K562 (cell line): ENCODE measurements around the gene CS. TPM values are rescaled to one million over a fixed set of nuclear protein-coding genes. Genes with fewer than 3 reads are reported as not detected.

Source experiments
- ARID4B ChIP-seq: sonication (generic); formaldehyde crosslinking; IDR thresholded peaks from 2 replicates; pipeline ENCODE4 v1.8.0; 2022; ENCODE audit warnings: mild to moderate bottlenecking, missing genetic modification reagents
- ATF7 ChIP-seq: fragments of 450-650 bp; IDR thresholded peaks from 2 replicates; pipeline ENCODE4 v1.7.1; 2014; ENCODE audit warnings: mild to moderate bottlenecking, moderate library complexity
- E2F3 ChIP-seq: fragments of 250-450 bp; sonication (Bioruptor Pico); IDR thresholded peaks from 2 replicates; pipeline ENCODE4 v1.4.0; 2020; ENCODE audit warnings: mild to moderate bottlenecking
- FOXA3 ChIP-seq, 2 experiments: fragments of 450-650 bp in 1 of 2; sonication (generic) in 1 of 2; formaldehyde crosslinking; IDR thresholded peaks in 1 of 2; conservative IDR thresholded peaks in 1 of 2; 2 replicates each; pipeline versions ENCODE4 v1.4.0 to v1.8.0; 2020 to 2022; ENCODE audit warnings: mild to moderate bottlenecking in 2 of 2, missing genetic modification reagents in 1 of 2
- FOXJ3 ChIP-seq: sonication (generic); formaldehyde crosslinking; IDR thresholded peaks from 2 replicates; pipeline ENCODE4 v1.4.0; 2020; ENCODE audit warnings: mild to moderate bottlenecking, missing genetic modification reagents
- HNRNPH1 ChIP-seq: fragments of 200-400 bp; formaldehyde crosslinking; optimal IDR thresholded peaks from 2 replicates; pipeline ENCODE3; 2017; ENCODE audit warnings: low read depth, mild to moderate bottlenecking, low read length, moderate library complexity
- MYC ChIP-seq, 2 experiments: fragments of 250-450 bp in 1 of 2; sonication (Bioruptor Pico) in 1 of 2; IDR thresholded peaks; 2 replicates each; pipeline versions ENCODE4 v1.5.1 to v1.6.1; 2012 to 2021; ENCODE audit warnings: low read depth in 2 of 2, borderline replicate concordance in 1 of 2, improper control_type of control experiment in 1 of 2, low read length in 1 of 2, mild to moderate bottlenecking in 1 of 2, moderate library complexity in 1 of 2
- NBN ChIP-seq: fragments of 450-650 bp; IDR thresholded peaks from 2 replicates; pipeline ENCODE4 v1.6.1; 2016; ENCODE audit warnings: low read depth, mild to moderate bottlenecking
- NR2C1 ChIP-seq, 2 experiments: fragments of 450-650 bp; IDR thresholded peaks; 2 replicates each; pipeline ENCODE4 v1.6.1; 2017; ENCODE audit warnings: mild to moderate bottlenecking in 2 of 2, antibody characterized with exemption in 1 of 2, inconsistent platforms in 1 of 2, missing compliant biosample characterization in 1 of 2, missing genetic modification characterization in 1 of 2
- SAP30 ChIP-seq: fragments of 200-600 bp; sonication (generic); IDR thresholded peaks from 2 replicates; pipeline ENCODE4 v1.6.1; 2012; ENCODE audit warnings: borderline replicate concordance, low read depth, mild to moderate bottlenecking, moderate library complexity, low read length, control low read depth, inconsistent platforms; ENCODE audit not compliant: insufficient read depth, poor library complexity, severe bottlenecking
- ZKSCAN1 ChIP-seq: fragments of 150-350 bp; IDR thresholded peaks from 2 replicates; pipeline ENCODE4 v1.6.1; 2016; ENCODE audit warnings: low read depth, low read length
- ZNF274 ChIP-seq: IDR thresholded peaks from 2 replicates; pipeline ENCODE4 v1.6.1; 2011; ENCODE audit warnings: low read depth, mild to moderate bottlenecking, low read length, moderate library complexity, borderline replicate concordance
- polyA plus RNA-seq, 8 experiments: library from polyadenylated mRNA; depleted of rRNA in 4 of 8; stranded (reverse) in 5 of 8; unstranded in 3 of 8; fragments of >200 nt; fragmentation: Nextera tagmentation in 2 of 8; fragmentation: Illumina TruSeq in 1 of 8; extraction: Ambion mirVana in 2 of 8; extraction: Trizol in 1 of 8; gene quantifications; 2 replicates each; pipeline versions ENCODE4 v1.2.1 to v1.2.3, GENCODE V29; 2011 to 2014; ENCODE audit warnings: inconsistent platforms in 1 of 8, missing spikeins in 1 of 8
- total RNA-seq, 7 experiments: library from RNA; depleted of rRNA in 6 of 7; stranded (reverse); fragments of >200 nt in 6 of 7; fragmentation: Illumina TruSeq in 2 of 7; extraction: Trizol in 2 of 7; gene quantifications; 2 replicates each; pipeline versions ENCODE4 v1.2.1 to v1.2.3, GENCODE V29; 2011 to 2021; ENCODE audit warnings: low replicate concordance in 1 of 7
- TF ChIP-seq, protein P1 (sequence below), 2 experiments: fragments of 450-650 bp; formaldehyde crosslinking in 1 of 2; IDR thresholded peaks; 2 replicates each; pipeline versions ENCODE4 v1.4.0 to v1.6.1; 2014 to 2020; ENCODE audit warnings: mild to moderate bottlenecking in 2 of 2, borderline replicate concordance in 1 of 2, low read depth in 1 of 2

CS gene
- total and polyA plus RNA-seq, 9 of the 15 experiments (the other 6 are each of a cell fraction or from before 2014, with no cell fraction given): 99.9 to 390 (median 149) TPM

DNA sequence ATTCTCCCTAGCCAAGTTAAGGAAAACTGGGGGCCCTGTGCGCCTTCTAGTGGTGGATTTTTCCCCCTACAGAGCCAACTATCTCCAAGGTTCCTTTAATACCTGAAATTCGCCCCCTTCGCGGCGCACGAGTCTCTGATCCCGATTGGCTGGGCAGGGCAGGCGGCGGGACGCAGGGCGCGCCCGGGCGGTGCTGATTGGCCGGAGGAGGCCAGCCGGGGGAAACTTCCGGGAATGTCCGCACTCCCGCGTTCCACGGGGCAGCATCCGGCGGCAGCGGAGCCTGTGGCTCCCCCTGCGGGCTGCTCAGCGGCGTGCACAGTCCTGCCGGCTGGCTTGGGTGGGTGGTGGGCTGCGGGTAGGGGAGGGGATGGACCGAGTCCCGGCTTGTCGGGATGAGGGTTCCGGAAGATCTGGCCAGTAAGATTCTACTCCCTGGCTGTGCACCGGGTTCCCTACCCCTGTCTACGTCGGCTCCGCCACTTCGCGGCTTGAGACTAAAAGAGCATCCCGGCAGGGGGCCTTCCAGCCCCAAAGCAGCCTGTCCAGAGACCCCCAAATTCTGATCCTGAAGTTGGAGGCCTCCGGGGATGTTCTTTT, 75.9 kb downstream of the CS start, which contains the start of gene NABP2 (continued):
- TF ChIP-seq, protein P1, sequence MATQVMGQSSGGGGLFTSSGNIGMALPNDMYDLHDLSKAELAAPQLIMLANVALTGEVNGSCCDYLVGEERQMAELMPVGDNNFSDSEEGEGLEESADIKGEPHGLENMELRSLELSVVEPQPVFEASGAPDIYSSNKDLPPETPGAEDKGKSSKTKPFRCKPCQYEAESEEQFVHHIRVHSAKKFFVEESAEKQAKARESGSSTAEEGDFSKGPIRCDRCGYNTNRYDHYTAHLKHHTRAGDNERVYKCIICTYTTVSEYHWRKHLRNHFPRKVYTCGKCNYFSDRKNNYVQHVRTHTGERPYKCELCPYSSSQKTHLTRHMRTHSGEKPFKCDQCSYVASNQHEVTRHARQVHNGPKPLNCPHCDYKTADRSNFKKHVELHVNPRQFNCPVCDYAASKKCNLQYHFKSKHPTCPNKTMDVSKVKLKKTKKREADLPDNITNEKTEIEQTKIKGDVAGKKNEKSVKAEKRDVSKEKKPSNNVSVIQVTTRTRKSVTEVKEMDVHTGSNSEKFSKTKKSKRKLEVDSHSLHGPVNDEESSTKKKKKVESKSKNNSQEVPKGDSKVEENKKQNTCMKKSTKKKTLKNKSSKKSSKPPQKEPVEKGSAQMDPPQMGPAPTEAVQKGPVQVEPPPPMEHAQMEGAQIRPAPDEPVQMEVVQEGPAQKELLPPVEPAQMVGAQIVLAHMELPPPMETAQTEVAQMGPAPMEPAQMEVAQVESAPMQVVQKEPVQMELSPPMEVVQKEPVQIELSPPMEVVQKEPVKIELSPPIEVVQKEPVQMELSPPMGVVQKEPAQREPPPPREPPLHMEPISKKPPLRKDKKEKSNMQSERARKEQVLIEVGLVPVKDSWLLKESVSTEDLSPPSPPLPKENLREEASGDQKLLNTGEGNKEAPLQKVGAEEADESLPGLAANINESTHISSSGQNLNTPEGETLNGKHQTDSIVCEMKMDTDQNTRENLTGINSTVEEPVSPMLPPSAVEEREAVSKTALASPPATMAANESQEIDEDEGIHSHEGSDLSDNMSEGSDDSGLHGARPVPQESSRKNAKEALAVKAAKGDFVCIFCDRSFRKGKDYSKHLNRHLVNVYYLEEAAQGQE (IDR thresholded peaks at IDR 0.05; ENCODE audit: borderline replicate concordance): peak; percentile 81
- TF ChIP-seq, protein P1 (CRISPR knock-in tag; IDR thresholded peaks at IDR 0.05; ENCODE audit: low read depth): peak; percentile 80; the same call in 1 of the 2 replicates
- TF ChIP-seq MYC (IDR thresholded peaks at IDR 0.05; ENCODE audit: low read depth, low read length) (peak; percentile 87), MYC (CRISPR knock-in tag; IDR thresholded peaks at IDR 0.05; ENCODE audit: borderline replicate concordance, low read depth) (0 out of 2 replicates have a peak, but pooled peaks have one; percentile 41), SAP30 (peak; percentile 30), HNRNPH1 (no peak), ZKSCAN1 (no peak; the same call in 1 of the 2 replicates), ARID4B (CRISPR knock-in tag) (peak; percentile 72), ZNF274 (no peak), ATF7 (peak; percentile 81), NBN (no peak), FOXA3 (CRISPR knock-in tag; conservative IDR thresholded peaks at IDR 0.05 in 1 of 2, IDR thresholded peaks at IDR 0.05 in 1 of 2) (no peak), FOXJ3 (CRISPR knock-in tag) (no peak), E2F3 (CRISPR knock-in tag) (peak; percentile 85), NR2C1 (IDR thresholded peaks at IDR 0.05) (no peak), NR2C1 (tag; IDR thresholded peaks at IDR 0.05) (no peak)
